Activated CD4-positive, CD25-positive, alpha-beta regulatory T cell treated with anti-CD3 and anti-CD28 coated beads, Interleukin-2, amount 50 U/mL, for 16 hours (primary cell): ENCODE results near the gene RPS6KA4.

Experiments
- DNase-seq: peaks from one replicate; pipeline ENCODE4 v3.0.0-alpha.2; 2020; ENCODE audit warnings: low read depth, low spot score

RPS6KA4 gene

GRCh38 chr11:64348383-64349024 lies 10.5 kb upstream of the RPS6KA4 start:
- DNase-seq, result no peak

GRCh38 chr11:64349025-64349387 lies 10.0 kb upstream of the RPS6KA4 start:
- no peak for DNase-seq

GRCh38 chr11:64349404-64349803 lies 9.6 kb upstream of the RPS6KA4 start:
- no peak for DNase-seq

GRCh38 chr11:64351136-64351631 lies 7.8 kb upstream of the RPS6KA4 start:
- DNase-seq, result no peak

- DNase-seq, result no peak
These were observed 6.6 kb upstream of the RPS6KA4 start for GRCh38 chr11:64352099-64352994.

GRCh38 chr11:64352995-64353714 lies 5.8 kb upstream of the RPS6KA4 start:
- no peak for DNase-seq

GRCh38 chr11:64353715-64354506 lies 5.1 kb upstream of the RPS6KA4 start:
- DNase-seq, result no peak

- no peak for DNase-seq
These were observed 3.7 kb upstream of the RPS6KA4 start for GRCh38 chr11:64355078-64355940.

- DNase-seq, result no peak
These were observed 2.2 kb upstream of the RPS6KA4 start for GRCh38 chr11:64356498-64357411.

GRCh38 chr11:64357446-64357845 lies 1.5 kb upstream of the RPS6KA4 start:
- no peak for DNase-seq

- no peak for DNase-seq
These were observed 942 bp upstream of the RPS6KA4 start for GRCh38 chr11:64357904-64358535.

GRCh38 chr11:64358536-64358906 lies 441 bp upstream of the RPS6KA4 start:
- DNase-seq, result no peak

- DNase-seq, result no peak
These were observed 917 bp downstream of the RPS6KA4 start for GRCh38 chr11:64359712-64360445.

- DNase-seq, result no peak
These were observed 1.5 kb downstream of the RPS6KA4 start for GRCh38 chr11:64360448-64360921.

- no peak for DNase-seq
These were observed 2.7 kb downstream of the RPS6KA4 start for GRCh38 chr11:64361659-64362058.

GRCh38 chr11:64362339-64362738 lies 3.4 kb downstream of the RPS6KA4 start:
- DNase-seq, result no peak

- DNase-seq, result no peak
These were observed 5.5 kb downstream of the RPS6KA4 start for GRCh38 chr11:64364435-64364834.

GRCh38 chr11:64364911-64365310 lies 5.9 kb downstream of the RPS6KA4 start:
- no peak for DNase-seq
